EL (cell line): ENCODE results near the gene DAPK2.
A peak's percentile ranks its signal among the peaks of the same experiment; 100 is the strongest.
"Not testable (repeated sequence)": the region's sequence is repeated elsewhere in the genome, so short reads cannot be mapped to it uniquely, and the experiment has no call there.

Source experiments
- DNase-seq: peaks from one replicate; pipeline ENCODE4 v3.0.0-alpha.2; 2016

DAPK2 gene

GRCh38 chr15:64046421-64047153 lies at the start of gene DAPK2:
Gene DAPK2 (minus strand): TSS chr15:64046485. CDS start chr15:64040261, 6,224 bp downstream.
- DNase-seq: peak; percentile 76

DNA sequence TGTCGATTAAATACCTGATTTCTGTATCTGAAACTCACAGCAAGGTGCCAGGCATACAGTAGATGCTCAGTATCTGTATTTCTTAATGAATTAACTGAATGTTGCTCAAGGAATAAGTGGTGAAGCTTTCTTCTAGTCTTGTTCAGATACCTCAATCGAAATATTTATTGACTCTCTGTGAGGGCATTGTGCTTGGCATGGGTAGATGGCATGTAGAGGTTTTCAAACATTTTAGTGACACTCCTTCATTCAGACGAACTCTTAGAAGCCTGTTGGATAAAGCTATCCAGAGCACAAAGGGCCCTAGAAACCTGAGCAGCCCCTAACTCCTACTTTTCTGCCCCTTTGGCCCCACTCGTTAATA lies 49.1 kb upstream of the DAPK2 start:
- DNase-seq: no peak

DNA sequence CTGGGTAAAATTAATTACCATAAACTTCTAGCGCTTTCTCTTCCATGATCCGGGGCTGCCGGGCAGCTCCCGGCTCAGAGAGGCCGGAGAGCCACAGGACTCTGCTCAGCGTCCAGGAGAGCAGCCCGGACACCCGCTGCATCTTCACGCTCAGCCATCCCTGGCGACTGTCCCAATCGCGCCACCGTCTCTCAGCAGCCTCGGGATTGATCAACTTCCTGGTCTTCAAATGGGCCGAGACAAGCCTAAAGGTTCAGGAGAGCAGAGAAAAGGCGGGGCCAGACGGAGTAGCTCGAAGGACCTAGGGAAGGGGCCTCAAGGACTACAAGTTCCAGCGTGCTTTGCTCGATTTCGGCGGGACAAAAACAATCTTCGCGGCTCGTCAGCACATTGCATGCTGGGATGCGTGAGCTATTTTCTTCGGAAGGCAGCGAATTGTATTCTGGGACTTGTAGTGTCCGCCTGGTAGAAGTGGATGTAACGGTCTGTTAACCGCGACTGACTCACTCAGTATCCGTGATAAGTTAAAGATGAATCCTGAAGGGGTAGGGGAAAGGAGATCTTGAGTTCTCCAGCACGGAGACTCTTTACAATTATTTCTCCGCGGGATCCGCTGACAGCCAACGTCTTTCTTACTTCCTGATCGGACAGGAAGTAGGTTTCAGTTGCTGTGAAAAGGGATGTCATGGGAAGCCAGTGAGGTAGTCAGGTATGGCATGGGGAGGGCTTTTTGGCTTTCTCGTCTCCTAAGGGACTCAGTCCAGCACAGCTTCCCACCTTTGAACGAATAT lies 47.5 kb upstream of the DAPK2 start, which contains the start of gene CIAO2A:
Gene CIAO2A, minus strand, starts transcription at position 212 of the 791 bp plus-strand sequence. Its CDS starts 70 bp downstream, at position 142.
- DNase-seq: peak; percentile 99

DNA sequence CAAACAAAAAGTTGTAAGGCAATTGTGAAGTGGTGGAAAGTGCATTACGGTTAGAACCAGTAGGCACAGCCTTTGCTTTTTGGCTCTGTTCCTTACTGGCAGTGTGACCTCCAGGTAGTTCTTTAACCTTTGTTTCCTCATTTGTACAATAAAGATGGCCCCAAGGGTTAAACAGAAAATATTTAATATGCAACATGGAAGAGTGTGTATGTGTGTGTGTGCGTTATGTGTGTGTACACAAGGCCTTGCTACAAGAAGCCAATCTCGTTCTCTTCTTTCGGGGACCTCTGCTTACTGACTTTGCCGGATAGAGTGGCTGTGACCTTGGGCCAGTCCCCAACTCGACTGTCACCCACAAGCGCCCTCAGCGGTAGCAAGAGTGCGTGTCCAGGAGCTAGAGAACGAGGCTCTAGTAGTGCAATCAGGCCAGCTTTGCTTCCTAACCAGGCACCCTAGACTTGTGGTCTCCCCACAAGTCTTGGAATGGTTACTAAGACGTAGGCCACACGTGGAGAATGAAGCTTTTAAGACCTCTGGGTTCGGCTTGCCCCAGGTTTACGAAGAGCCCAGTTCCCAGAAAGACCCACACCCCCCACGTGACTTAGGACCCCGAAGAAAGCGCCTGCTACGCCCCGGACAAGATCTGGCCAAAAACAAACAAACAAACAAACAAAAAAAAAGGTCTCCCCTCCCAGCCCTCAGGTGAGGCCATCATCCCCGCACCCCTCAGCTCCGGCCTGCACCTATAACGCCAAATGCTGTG lies 46.8 kb upstream of the DAPK2 start:
- DNase-seq: peak; percentile 53

DNA sequence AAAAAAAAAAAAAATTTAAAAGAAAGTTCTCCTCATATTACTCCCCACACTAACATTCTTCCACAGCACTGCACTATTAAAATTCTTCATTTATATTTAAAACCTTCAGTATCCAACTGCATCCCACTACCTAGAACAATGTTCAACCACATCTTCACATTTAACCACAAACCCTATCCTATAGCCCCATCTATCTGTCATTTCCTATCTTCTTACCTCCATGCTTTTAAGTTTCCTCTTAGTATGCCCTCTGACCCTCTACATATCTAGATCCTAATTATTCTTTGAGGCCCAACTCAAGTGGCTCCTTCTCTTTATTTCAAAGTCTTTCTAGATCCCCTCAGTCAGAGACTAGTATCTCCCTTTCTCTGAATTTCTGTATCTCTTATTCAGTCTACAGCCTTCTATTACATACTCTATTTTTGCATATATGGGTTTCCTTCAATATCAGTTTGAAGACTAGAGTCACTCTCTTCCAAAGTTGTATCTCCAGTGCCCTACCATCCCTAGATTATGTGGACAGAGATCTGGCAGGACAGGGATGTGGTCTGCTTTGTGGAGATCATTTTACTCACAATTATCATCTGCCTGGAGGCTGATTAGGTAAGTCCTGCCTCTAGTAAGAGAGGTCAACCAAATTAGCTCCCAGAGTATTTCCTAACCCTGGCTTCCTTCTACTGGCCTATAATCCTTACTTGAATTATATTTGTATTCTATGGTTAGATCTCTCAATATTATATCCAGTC lies 46.0 kb upstream of the DAPK2 start:
- DNase-seq: no peak

- no peak for DNase-seq
Measured at GRCh38 chr15:64090527-64090926, 44.2 kb upstream of the DAPK2 start.

- no peak for DNase-seq
Measured at GRCh38 chr15:64089543-64090280, 43.4 kb upstream of the DAPK2 start.

DNA sequence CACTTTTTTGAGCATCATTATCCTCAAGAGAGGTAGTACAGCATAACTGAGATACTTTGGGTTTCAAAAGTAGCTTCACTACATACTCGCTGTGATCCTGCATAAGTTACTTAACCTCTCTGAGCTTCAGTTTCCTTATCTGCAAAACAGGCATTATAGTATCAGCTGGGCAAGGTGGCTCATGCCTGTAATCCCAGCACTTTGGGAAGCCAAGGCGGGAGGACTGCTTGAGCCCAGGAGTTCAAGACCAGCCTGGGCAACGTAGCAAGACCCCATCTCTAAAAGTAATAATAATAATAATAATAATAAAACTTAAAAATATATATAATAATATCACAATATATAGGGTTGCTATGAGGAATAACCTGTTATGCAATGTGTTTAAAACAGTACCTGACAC lies 36.5 kb upstream of the DAPK2 start:
- DNase-seq: no peak

GRCh38 chr15:64073496-64073895 lies 27.2 kb upstream of the DAPK2 start:
- not testable (repeated sequence) for DNase-seq

- no peak for DNase-seq
Measured at GRCh38 chr15:64072812-64073211, 26.5 kb upstream of the DAPK2 start.

DNA sequence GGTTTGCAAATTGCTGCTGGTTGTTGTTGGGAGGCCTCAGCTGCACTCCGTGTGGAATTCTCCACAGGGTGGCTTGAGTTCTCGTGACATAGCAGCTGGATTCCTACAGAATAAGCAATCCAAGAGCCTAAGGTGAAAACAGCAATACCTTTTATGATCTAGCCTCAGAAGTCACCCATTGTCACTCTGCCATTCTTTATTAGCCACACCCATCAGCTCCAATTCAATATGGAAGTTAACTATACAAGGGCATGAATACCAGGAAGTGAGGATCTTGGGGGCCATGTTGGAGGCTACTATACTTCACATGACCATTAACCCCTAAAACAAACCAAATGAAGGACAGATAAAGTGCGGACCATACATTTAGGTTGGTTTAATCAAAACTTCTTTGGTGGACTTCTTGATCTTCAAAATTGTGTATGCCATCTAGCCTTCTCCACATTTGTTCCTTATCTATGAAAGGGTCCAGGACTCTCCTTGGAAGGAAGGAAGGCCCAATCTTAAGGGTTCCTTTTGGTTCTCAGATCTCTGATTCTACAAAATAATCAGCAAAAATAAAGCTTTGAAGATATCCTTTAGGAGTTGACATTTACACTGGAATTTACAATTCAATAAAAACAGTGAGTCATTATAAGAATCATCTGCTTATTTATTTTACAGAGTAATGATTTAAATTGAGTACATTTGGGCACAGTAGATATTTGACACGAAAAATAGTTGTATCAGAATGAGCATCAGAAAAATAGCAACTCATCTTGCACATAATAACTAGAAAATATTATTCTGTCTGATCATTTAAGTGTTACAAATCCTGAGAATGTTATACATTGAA lies 25.9 kb upstream of the DAPK2 start:
- DNase-seq: no peak

GRCh38 chr15:64070965-64071851 lies 24.9 kb upstream of the DAPK2 start:
- DNase-seq: peak; percentile 85

DNA sequence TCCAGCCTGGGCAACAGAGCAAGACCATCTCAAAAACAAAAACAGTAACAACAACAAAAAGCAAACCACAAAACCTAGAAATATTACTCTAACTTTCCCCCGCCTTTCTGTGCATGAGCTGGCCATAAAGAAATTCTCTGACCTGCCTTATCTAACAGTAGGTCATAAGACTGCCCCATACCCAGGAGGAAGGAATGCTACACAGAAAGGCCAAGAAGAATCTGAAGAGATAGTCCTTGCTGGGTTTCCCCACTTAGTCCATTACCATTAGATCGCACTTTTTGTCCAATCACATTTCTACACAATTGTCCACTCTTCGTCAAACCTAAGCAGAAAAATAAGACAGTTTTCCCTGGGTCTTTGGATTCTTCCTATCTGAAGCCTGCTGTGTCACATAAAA lies 23.8 kb upstream of the DAPK2 start:
- DNase-seq: no peak

DNA sequence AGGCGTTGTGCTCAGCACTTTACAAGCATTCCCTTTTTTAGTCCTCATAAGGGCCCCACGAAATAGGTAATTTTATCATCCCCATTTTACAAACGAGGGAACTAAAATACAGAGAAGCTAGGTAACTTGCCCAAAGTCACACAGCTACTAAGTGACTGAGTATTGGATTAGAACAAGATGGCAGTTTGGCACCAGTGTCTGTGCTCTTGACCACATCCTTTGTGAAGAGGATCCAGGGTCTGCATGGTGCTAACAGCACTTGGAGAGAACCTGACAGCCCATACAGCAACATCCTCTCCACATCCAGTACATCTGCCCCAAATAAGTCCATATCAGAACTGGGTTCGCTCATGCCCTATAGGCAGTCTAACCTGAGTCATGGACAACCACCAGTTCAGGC lies 21.8 kb upstream of the DAPK2 start:
- no peak for DNase-seq

DNA sequence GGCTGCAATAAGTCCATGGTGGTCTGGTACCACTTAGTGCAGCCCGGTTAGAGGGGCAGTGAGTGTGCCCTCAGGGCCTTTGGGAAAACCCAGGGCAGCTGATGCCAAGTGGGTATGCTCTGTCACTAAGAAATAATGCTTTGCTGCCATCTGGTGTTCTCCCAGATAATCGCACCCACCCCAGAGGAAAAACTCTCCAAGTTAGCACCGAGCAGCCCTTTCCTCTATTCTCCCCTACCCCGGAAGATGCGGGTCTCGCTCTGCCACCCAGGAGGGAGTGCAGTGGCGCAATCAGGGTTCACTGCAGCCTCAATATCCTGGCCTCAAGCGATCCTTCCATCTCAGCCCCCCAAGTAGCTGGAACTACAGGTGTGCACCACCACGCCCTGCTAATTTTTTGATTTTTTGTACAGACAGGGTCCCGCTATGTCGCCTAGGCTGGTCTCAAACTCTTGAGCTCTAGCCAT lies 21.3 kb upstream of the DAPK2 start:
- peak; percentile 68 for DNase-seq

DNA sequence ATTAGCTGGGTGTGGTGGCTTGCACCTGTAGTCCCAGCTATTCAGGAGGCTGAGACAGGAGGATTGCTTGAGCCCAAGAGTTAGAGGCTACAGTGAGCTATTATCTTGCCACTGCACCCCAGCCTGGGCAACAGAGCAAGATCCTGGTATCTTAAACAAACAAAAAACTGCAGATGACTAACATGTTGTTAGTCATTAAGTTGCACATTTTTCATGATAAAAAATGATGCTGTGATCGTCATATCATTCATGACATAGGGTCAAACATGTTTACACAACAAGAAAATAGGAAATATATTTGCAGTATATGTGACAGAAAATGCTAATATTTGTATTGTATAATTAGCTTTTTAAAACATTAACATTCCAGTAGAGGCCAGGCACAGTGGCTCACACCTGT lies 20.2 kb upstream of the DAPK2 start:
- DNase-seq: peak; percentile 8

- no peak for DNase-seq
Measured at GRCh38 chr15:64060716-64061115, 14.4 kb upstream of the DAPK2 start.

GRCh38 chr15:64059104-64059503 lies 12.8 kb upstream of the DAPK2 start:
- DNase-seq: not testable (repeated sequence)

DNA sequence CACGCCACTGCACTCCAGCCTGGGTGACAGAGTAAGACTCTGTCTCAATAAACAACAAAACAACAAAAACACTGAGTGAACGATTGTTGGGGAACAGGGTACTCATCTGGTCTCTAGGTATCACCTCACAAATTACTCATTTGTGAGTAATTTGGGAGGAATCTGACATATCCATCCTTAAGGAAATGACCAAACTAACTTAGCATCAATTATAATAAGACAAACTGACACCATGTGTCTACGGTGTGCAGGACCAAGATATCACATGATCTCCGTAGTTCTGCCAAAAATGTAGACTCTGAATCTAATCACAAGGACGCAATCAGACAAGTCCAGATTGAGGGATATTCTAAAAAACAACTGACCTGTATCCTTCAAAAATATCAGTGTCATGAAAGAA lies 12.0 kb upstream of the DAPK2 start:
- DNase-seq: peak; percentile 36

DNA sequence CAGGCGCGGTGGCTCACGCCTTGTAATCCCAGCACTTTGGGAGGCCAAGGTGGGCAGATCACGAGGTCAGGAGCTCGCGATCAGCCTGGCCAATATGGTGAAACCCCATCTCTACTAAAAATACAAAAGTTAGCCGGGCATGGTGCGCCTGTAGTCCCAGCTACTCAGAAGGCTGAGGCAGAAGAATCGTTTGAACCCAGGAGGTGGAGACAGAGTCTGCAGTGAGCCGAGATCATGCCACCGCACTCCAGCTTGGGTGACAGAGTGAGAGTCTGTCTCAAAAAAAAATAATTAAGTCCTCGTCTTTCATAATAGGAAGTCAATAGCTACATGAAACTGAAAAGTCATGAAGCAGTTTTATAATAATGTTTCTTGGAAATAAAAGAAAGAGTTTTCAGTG lies 7.4 kb upstream of the DAPK2 start:
- not testable (repeated sequence) for DNase-seq
